Inflammatory macrophage (primary cell): Measurements from ENCODE around the gene TSPAN17.

Experiments used
- DNase-seq, 2 donors: peaks; one replicate each; pipeline ENCODE4 v3.0.0-alpha.2; 2020 to 2022

Gene TSPAN17

GRCh38 chr5:176643491-176644219 is 3.6 kb upstream of the TSPAN17 start:
- no peak for DNase-seq

- DNase-seq: no peak
Observed at GRCh38 chr5:176644294-176644693, 3.0 kb upstream of the TSPAN17 start.

- no peak for DNase-seq
Observed at GRCh38 chr5:176644878-176645670, 2.2 kb upstream of the TSPAN17 start.

GRCh38 chr5:176646049-176646706 is 1.1 kb upstream of the TSPAN17 start:
- DNase-seq: no peak

- no peak for DNase-seq
Observed at GRCh38 chr5:176646707-176647029, 616 bp upstream of the TSPAN17 start.

DNA sequence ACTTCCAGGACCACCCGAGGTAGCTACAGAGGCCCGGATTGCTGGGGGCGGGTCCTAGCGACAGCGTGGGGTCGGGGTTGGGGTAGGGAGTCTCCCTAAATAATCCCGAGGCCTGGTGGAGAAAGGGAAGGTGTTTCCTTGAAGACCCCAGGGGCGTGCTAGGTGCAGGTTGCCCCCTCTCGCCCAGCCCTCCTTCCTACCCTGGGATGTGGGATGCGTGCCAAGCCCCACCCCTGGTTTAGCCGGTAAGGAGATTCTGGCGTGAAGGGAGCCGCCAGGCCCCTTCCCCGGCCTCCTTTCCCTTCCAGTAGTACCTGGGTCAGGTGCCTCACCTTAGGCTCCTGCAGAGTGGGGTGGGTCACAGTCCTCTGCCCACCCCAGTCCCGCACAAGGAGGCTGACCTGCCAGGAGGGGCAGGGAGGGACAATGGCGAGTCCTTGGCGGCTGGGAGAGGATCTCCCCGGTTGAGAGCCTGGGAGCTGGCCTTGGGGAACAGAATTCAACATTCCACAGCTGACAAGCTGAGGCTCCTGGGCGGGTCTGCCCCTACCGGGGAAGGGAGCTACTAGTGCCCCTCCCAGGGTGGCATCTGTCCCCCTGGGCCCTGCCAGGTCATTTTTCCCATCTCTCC is 674 bp downstream of the TSPAN17 start:
- DNase-seq: no peak

DNA sequence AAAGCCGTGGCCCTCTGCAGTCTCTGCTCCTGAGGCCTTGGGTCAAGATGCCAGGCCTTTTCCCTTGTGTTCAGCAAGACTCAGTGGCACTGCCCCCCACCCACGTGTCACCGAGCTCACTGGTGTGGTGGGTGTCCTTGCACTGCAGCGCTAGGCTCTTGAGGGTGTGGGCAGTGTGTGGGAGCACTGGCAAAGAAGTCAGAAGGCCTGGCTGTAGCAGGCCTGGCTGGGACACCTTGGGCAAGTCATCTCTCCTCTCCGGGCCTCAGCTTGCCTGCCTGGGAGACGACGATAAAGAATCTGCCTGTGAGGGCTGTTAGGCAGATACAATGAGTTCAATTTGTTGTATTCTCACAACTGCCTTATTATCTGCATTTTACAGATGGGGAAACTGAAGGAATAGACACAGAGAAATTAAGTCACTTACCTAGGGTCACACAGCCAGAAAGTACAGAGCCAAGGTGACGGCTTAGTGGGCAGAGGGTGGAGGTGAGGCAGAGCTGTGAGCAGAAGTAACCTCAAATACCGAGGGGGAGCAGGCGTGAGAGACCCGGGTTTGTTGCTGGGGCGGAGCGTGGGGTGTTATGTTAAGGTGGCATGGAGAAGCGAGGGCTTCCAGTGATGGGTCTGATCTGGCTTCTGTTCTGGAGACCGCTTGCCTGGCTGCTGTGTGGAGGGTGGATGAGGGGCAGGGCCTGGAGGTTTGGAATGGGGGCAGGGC is 1.4 kb downstream of the TSPAN17 start:
- peak in 1 of 2 donors; percentile 61 for DNase-seq

- DNase-seq: no peak
Observed at GRCh38 chr5:176650354-176650884, 3.1 kb downstream of the TSPAN17 start.

DNA sequence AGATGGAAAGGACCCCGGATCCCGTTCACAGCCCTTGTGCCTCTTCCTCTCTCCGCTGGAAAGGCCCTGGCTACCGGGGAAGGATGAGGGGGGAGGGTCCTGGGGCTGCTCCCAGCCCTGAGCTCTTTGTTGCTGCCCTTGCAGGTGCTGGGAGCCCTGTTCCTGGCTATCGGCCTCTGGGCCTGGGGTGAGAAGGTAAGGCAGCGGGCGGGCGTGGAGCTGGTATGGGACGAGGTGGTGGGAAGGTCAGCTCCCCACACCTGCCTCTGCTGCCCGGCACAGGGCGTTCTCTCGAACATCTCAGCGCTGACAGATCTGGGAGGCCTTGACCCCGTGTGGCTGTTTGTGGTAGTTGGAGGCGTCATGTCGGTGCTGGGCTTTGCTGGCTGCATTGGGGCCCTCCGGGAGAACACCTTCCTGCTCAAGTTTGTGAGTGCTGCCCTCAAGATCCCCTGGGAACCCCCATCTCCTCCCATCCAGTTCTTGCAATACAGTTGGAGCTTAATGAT is 4.2 kb downstream of the TSPAN17 start:
- DNase-seq: no peak

DNA sequence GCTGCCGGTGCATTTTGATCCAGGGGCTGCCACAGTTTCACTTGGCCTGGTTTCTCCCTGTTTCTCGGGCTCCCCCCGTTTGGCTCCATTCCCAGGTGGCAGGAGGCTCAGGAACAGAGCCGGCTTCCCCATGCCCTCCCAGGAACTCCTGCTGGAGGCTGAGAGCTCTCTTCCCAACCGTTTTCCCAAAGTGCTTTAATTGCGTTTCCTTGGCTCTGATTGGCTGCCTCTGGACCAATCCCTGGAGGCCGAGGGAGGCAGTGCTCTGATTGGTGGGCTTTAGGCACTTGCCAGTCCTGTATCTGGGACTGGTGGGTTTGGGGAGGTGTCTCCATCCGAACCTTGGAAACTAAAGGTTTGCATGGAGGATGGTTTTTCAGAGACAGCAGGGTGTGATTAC is 4.9 kb downstream of the TSPAN17 start:
- no peak for DNase-seq

GRCh38 chr5:176653401-176654385 is 6.4 kb downstream of the TSPAN17 start:
- DNase-seq: peak; percentile 40 to 84

DNA sequence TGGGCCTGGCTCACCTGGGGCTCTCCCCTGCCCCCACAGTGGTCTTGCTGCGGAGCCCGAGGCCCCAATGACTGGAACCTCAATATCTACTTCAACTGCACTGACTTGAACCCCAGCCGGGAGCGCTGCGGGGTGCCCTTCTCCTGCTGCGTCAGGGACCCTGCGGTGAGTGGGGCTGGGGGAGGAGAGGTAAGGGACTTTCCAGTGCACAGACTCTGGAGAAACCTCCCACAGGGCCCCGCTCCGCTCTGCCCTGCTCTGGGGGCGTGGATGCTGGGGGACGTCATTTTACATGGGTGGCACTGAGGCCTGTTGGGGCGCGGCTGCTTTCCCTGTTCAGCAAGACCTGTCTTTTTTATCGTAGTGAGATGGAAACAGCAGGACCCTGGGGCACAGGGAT is 7.6 kb downstream of the TSPAN17 start:
- no peak for DNase-seq

GRCh38 chr5:176656467-176656990 is 9.2 kb downstream of the TSPAN17 start:
- DNase-seq: no peak

GRCh38 chr5:176658007-176658599 is 10.8 kb downstream of the TSPAN17 start:
- DNase-seq: peak; percentile 49 to 81

DNA sequence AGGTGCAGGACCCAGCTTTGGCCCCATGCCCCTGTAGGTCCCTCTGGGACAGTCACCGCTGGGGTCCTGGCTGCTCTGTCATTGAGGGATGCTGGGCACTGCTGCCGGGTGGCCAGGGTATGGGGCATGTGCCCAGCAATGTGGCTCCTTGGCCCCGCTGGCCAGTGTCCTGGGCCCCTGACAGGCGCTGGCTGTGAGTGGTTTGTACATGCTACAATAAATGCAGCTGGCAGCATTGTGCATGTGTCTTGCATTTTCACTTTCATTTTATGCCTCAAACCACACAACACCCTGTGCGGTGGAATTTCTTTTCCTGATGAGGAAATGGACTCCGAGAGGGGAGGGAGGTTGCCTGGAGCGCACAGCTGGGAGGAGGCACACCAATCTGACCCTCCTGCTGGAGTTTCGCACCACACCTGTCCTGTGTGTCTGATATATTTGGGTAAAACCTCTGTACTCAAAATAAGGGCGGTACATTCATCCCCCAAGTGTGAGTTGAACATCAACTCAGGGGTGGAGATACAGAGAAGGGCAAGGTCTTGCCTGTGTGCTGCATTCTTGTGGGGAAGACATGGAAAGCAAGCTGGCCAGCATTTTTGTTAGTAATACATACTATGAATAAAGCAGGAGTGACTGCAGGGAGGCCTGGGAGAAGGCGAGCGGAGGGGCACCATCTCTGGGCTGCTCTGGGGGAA is 11.7 kb downstream of the TSPAN17 start:
- DNase-seq: peak; percentile 6 to 23

DNA sequence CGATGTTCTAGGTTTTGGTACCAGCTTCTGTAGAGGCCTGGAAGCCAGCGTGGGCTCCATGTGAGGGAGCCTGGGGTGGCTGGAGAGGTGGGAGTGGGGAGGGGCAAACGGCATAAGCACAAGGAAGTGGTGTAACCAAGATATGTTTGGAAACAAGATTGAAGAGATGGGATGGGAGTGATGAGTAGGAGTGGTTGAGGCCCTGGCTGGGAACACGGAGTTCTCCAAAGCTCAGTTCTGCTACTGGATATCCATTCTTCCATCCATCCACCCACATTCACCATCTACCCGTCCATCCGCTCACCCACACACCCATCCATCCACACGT is 12.2 kb downstream of the TSPAN17 start:
- no peak for DNase-seq

DNA sequence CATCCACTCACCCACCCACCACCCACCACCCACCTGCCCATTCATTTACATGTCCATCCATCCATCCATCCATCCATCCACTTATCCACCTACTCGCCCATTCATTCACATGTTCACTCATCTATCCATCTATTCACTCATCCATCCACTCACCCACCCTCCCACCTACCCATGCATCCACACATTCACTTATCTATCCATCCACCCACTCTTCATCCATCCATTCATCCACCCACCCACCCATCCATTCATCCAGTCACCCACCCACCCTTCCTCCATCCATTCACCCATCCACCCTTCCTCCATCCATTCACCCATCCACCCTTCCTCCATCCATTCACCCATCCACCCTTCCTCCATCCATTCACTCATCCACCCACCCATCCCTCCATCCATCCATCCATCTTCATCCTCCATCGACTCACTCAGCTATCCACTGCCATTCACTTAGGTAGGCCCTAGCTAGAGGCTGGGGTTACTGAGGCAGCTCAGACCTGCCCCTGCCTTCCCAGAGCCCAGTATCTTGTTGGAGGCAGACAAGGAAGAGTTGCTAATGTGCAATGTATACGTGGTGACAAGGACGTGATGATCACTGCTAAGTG is 12.7 kb downstream of the TSPAN17 start:
- no peak for DNase-seq

DNA sequence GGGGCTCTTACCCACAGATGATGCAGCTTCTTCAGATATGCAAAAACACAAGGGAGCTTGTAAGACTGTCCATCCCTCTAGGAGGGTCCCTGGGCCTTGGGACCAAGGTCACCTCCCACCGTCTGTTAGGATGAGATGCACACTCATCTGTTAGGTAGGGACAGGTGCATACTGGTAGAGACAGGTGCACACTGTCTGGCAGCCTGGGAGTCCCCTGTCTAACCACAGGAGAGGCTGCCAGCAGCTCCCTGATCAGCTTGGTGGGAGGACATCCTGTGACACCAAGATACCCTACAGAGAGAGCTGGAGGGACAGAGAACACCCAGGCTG is 13.2 kb downstream of the TSPAN17 start:
- no peak for DNase-seq
